HG02885 (cell line): ENCODE data around the gene GSTM2.

Experiments used
- ATAC-seq: cut with Tn5 transposase; IDR thresholded peaks from one replicate; pipeline ENCODE4 v1.9.1; 2021; ENCODE audit warnings: mild to moderate bottlenecking; ENCODE audit not compliant: unreplicated experiment, poor library complexity

GSTM2 gene

GRCh38 chr1:109667452-109668122, at the start of gene GSTM2:
Gene GSTM2 (plus strand): TSS chr1:109668057. CDS start chr1:109668116, 59 bp downstream.
- ATAC-seq: peak; percentile 83

- ATAC-seq: no peak
These were observed 48.9 kb upstream of the GSTM2 start for GRCh38 chr1:109618661-109619575.

DNA sequence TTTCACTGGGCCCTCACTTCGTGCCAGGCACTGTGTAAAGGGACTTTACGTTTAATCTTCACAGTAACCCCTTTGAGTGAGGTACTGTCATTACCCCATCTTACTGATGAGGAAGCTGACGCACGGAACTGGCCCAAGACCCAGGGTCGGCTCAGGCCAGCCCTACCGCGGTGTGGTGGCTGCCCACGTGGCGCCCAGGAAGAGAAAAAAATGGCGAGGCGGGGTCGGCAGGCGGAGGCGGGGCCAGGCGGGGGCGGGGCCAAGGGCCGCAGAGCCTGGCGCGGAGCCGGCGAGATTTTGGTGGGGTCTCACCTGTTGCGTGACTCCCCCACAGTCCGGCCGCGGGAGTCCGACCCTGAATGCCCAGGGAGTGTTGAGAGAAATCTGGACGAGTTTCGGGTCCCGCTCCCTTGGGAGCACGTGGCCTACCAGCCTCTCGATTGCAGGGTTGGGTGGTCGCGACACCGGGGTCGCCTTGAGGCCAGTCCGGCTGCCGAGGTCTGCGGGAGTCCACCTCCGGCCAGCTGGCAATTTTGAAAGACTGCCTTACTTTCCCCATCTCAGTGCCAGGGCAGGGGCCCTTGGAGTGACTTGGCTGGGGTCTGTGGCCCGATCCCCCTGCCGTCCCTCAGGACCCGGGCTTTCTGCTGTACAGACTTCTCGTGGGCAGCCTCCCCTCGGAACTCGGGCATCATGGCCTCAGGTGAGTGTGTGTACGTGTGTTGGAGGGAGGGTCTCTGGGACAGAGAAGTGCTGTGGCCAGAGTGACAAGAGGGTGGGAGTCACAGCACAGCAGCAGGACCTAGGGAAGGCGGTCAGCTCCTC, 48.1 kb upstream of the GSTM2 start, which contains the start of the genes AMPD2 and GNAT2:
AMPD2 (plus strand) TSS at position 262 of the 825 bp plus-strand sequence. CDS start 1,339 bp downstream, outside the sequence.
GNAT2 (minus strand) TSS at position 41 of the 825 bp plus-strand sequence. CDS start 6,746 bp downstream, outside the sequence.
- ATAC-seq: peak; percentile 57

DNA sequence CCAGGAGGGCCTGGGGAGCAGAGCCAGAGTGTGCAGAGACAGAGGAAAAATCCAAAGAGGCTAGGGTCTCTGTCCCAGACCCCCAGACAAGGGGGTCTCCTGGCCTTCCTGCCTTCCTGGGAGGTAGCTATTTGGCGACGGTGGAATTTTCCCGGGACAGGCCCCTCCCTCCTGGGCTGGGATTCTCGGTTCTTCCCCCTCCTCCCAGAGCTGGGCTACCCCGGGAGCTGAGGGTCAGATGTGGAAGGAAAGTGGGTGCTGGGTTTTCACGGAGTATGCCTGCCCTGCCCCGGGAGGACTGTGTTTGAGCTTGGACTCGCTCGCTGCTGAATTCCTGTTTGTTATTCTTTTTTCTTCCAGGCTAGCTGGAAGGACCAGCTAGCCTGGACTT, 47.5 kb upstream of the GSTM2 start:
- no peak for ATAC-seq

GRCh38 chr1:109620841-109621286, 47.0 kb upstream of the GSTM2 start:
- peak; percentile 82 for ATAC-seq

GRCh38 chr1:109621379-109622136, 46.3 kb upstream of the GSTM2 start:
- no peak for ATAC-seq

- ATAC-seq: no peak
These were observed 45.5 kb upstream of the GSTM2 start for GRCh38 chr1:109622137-109622892.

- ATAC-seq: no peak
These were observed 45.0 kb upstream of the GSTM2 start for GRCh38 chr1:109622895-109623294.

DNA sequence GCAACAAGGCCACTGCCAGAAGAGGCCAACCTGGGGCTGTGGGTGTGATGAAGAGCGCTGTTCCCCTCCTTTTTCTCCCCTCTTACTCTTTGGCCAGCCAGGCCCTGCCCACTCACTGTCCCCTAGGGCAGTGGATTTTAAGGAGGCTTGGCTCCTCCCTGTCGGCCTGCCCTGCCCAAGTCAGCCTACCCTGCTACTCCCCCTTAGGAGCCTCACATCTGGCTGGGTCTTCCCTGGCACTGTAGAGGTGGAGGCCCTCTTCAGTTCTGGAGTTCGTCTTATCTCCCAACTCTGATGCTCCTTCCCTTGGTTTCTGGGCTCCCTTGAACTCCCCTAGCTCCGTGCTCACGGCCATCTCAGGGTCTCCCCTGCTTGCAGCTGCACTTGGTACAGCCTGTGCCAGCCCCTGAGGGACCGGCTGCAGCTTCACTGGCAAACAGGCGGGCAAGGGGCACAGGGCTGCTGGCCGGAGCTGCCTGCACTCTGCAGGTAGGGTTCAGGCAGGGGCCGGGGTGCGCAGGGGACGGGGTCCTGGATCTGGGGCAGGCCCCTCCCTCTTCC, 44.2 kb upstream of the GSTM2 start:
- no peak for ATAC-seq

DNA sequence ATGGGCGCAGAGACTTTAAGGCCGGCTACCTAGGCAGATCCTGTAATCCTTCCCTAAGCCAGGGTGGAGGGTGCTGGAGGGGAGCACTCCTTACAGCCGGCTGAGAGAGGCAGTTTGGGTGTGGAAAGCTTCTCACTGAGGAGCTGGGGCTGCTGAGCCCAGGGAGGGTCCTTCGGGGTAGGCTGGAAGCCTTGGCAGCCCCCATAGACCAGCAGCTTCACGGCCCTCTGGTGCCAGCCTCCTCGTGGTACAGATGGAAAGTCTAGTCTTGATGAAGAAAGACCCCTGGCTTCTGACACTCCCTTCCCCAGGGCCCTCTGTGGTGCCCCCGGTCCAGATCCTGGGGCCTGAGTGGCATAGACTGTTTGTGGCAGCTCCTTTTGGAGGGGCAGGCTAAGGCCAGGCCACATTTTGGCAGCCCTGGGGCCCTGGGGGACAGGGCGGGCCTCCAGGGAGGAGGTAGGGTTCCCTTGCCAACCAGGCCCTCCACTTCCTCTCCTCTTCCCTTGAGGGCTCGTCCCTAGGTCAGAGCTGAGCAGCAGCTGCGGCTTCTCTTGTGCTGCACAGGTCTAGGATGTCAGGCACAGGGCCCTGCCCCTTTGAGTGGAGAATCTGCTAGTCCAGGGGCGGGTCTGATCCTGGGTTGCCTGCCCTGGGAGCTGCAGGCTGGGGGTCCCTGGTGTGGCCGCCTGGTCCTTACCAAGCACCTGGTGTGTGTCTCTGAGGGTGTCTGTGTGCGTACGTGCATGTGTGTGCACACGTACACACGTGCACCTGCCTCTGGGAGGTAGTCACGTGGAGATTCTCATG, 43.5 kb upstream of the GSTM2 start:
- ATAC-seq: no peak

- ATAC-seq: no peak
These were observed 42.7 kb upstream of the GSTM2 start for GRCh38 chr1:109625176-109625575.

GRCh38 chr1:109625601-109626560, 42.0 kb upstream of the GSTM2 start:
- ATAC-seq: no peak

DNA sequence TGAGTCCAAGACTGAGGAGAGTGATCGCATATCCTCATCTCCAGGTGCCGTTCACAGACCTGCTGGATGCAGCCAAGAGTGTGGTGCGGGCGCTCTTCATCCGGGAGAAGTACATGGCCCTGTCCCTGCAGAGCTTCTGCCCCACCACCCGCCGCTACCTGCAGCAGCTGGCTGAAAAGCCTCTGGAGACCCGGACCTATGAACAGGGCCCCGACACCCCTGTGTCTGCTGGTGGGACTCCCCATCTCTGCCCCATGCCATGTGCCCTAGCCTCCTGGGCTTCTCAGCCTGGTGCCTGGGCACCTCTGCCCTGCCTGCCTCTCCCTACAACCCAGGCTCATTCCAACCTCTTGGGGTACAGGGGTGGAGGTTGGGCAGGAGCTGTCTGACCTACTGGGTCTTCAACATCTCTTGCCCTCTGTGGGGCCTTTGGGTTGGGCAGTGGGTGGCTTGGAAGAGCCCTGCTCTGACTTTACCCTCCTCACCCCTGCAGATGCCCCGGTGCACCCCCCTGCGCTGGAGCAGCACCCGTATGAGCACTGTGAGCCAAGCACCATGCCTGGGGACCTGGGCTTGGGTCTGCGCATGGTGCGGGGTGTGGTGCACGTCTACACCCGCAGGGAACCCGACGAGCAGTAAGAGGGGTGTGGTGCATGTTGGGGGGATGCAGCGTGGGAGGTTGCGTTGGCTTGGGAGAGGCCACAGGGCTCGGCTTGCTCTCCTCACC, 41.0 kb upstream of the GSTM2 start:
- ATAC-seq: no peak

- no peak for ATAC-seq
These were observed 40.0 kb upstream of the GSTM2 start for GRCh38 chr1:109627692-109628399.

DNA sequence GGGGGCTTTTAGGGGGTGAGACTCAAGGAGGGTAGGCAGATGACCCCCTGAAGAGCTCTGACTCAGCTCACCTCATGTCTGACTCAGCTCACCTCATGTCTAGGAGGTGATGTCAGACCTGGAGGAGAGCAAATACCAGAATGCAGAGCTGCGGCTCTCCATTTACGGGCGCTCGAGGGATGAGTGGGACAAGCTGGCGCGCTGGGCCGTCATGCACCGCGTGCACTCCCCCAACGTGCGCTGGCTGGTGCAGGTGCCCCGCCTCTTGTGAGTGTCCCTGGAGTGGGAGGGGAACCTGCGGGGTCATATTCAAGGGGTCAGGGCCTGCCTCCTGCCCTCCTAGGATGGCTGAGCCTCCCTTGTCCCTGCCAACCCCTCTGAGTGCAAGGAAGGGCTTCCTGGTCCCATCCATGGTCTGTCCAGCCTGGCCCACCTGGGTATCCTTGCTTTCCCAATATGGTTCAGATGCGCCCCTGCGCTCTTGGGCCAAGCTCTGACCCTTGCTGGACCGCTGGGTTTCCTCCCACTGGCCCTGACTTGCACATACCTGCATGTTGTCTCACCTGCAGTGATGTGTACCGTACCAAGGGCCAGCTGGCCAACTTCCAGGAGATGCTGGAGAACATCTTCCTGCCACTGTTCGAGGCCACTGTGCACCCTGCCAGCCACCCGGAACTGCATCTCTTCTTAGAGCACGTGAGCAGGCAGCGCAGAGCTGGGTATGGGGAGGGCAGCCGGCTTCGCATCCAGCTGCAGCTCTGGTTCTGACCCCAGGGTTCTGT, 39.1 kb upstream of the GSTM2 start:
- ATAC-seq: no peak
